RWPE2 (cell line): ENCODE data around the gene MMP14.
"Not testable (repeated sequence)": the region's sequence is repeated elsewhere in the genome, so short reads cannot be mapped to it uniquely, and the experiment has no call there.

Experiments
- ATAC-seq: fragments of 200-7000 bp; cut with Tn5 transposase; 3 replicates; pipeline ENCODE4 v1.9.1; 2021; ENCODE audit warnings: low read depth
- DNase-seq: peaks from one replicate; pipeline ENCODE4 v3.0.0-alpha.2; 2020; ENCODE audit warnings: low spot score
- H3K27ac ChIP-seq: fragments of 450-650 bp; 2 replicates; pipeline ENCODE4 v1.5.1; 2017; ENCODE audit warnings: mild to moderate bottlenecking; ENCODE audit not compliant: poor library complexity, severe bottlenecking
- H3K27me3 ChIP-seq: fragments of 250-450 bp; sonication (Bioruptor Pico); 2 replicates; pipeline ENCODE4 v1.5.1; 2021; ENCODE audit warnings: mild to moderate bottlenecking, moderate library complexity; ENCODE audit not compliant: insufficient read depth, poor library complexity, severe bottlenecking
- H3K36me3 ChIP-seq: fragments of 250-450 bp; sonication (Bioruptor Pico); 2 replicates; pipeline ENCODE4 v1.5.1; 2020; ENCODE audit warnings: low read depth, mild to moderate bottlenecking, moderate library complexity
- H3K4me1 ChIP-seq: fragments of 250-450 bp; sonication (Bioruptor Pico); 2 replicates; pipeline ENCODE4 v1.5.1; 2021; ENCODE audit warnings: mild to moderate bottlenecking, moderate library complexity; ENCODE audit not compliant: insufficient read depth, poor library complexity, severe bottlenecking
- H3K4me3 ChIP-seq: fragments of 250-450 bp; sonication (Bioruptor Pico); 2 replicates; pipeline ENCODE4 v1.5.1; 2021; ENCODE audit warnings: mild to moderate bottlenecking, moderate library complexity; ENCODE audit not compliant: severe bottlenecking
- H3K9me3 ChIP-seq: fragments of 250-450 bp; sonication (Bioruptor Pico); 2 replicates; pipeline ENCODE4 v1.5.1; 2021; ENCODE audit warnings: mild to moderate bottlenecking, moderate library complexity; ENCODE audit not compliant: severe bottlenecking
- TF ChIP-seq, protein P1 (sequence below): fragments of 450-650 bp; IDR thresholded peaks from one replicate; pipeline ENCODE4 v1.5.1; 2017; ENCODE audit warnings: mild to moderate bottlenecking, moderate library complexity; ENCODE audit not compliant: poor library complexity, severe bottlenecking

MMP14 gene

DNA sequence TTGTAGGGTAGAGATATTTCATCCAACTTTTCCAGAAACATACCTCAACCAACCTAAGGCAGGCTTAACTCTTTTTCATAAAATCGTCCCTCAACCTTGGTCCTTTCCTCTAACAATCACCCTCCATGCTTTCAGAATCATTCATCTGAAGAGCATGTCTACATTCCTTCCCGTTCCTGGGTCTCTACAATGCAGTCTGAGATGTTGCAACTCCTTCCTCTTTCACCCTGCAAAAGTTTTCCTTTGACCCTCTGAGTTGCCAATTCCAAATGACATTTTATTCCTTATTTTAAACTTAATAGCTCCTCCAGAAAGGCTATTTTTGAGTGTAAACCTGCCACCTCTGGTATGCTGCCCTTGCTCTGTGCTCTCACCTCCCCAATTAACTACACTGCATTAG is 37.9 kb upstream of the MMP14 start:
- Histone ChIP-seq H3K4me3 (no peak overlapping the region), H3K27ac (no peak overlapping the region), H3K36me3 (no peaks in the 10 kb centered on the region), H3K4me1 (no peaks in the 10 kb centered on the region), H3K27me3 (no peaks in the 10 kb centered on the region), H3K9me3 (no peaks in the 10 kb centered on the region)
- no peak for DNase-seq
- ATAC-seq = no peak
- TF ChIP-seq, protein P1, sequence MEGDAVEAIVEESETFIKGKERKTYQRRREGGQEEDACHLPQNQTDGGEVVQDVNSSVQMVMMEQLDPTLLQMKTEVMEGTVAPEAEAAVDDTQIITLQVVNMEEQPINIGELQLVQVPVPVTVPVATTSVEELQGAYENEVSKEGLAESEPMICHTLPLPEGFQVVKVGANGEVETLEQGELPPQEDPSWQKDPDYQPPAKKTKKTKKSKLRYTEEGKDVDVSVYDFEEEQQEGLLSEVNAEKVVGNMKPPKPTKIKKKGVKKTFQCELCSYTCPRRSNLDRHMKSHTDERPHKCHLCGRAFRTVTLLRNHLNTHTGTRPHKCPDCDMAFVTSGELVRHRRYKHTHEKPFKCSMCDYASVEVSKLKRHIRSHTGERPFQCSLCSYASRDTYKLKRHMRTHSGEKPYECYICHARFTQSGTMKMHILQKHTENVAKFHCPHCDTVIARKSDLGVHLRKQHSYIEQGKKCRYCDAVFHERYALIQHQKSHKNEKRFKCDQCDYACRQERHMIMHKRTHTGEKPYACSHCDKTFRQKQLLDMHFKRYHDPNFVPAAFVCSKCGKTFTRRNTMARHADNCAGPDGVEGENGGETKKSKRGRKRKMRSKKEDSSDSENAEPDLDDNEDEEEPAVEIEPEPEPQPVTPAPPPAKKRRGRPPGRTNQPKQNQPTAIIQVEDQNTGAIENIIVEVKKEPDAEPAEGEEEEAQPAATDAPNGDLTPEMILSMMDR = no peak

DNA sequence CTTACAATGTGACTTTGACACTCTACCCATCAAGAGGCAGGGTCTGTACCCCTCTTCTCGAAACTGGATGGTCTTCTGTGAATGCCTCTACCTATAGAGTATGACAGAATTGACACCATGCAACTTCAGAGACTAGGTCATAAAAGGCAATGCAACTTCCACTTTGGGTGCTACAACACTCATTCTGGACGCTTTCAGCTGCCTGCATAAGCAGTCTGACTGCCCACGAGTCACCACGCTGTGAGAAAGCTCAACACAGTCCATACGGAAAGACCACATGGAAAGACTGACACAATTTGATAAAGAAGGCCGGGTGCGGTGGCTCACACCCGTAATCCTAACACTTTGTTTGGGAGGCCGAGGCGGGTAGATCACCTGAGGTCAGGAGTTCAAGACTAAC is 36.0 kb upstream of the MMP14 start:
- Histone ChIP-seq H3K4me1 (no peaks in the 10 kb centered on the region), H3K9me3 (no peaks in the 10 kb centered on the region), H3K36me3 (no peaks in the 10 kb centered on the region), H3K27me3 (no peaks in the 10 kb centered on the region), H3K4me3 (no peak overlapping the region), H3K27ac (no peak overlapping the region)
- DNase-seq = no peak
- TF ChIP-seq, protein P1 = no peak
- ATAC-seq = no peak

DNA sequence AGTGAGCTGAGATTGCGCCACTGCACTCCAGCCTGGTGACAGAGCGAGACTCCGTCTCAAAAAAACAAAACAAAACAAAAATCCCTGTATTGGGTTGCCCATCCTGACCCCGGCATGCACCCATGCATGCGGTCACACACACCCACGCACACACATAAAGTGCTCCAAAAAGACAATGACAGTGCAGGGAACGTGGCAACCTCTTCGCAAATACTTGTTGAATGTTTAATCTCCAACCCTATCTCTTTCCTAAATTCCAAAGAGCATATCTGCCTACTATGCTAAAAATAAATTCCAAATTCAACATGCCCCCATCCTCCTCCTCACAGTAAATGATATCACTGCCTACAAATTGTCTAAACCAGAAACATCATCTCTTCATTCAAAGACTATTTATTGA is 34.7 kb upstream of the MMP14 start:
- H3K27ac ChIP-seq = no peak overlapping the region
- ATAC-seq = no peak
- no peak overlapping the region for H3K4me3 ChIP-seq
- no peak for DNase-seq
- no peaks in the 10 kb centered on the region for H3K36me3 ChIP-seq
- TF ChIP-seq, protein P1 = no peak
- no peaks in the 10 kb centered on the region for H3K4me1 ChIP-seq
- no peaks in the 10 kb centered on the region for H3K27me3 ChIP-seq
- H3K9me3 ChIP-seq = no peaks in the 10 kb centered on the region

DNA sequence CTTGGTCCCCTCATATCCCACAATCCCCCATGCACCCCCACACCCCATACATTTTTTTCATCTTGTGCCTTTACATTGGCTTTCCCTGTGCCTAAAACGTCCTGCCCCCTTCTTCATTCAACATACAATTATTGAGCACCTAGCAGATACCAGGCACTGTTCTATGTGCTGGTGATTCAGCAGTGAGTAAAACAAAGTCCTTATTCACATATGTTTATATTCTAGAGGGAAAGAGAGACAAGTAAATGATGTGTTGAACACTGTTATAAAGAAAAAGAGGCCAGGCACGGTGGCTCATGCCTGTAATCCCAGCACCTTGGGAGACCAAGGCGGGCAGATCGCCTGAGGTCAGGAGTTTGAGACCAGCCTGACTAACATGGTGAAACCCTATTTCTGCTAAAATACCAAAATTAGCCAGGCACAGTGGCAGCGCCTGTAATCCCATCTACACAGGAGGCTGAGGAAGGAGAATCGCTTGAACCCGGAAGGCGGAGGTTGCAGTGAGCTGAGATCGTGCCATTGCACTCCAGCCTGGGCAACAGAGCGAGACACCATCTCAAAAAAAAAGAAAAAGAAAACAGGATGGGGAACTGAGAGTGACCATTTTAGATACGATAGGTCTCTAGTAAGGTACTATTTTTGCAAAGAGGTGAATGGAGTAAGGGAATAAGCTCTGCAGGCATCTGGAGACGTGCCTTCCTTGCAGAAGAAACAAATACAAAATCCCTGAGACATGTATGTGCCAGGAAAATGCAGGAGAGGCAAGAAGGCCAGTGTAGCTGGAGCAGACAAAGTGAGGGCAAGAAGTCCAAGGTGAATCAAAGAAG is 33.3 kb upstream of the MMP14 start:
- H3K27me3 ChIP-seq = no peaks in the 10 kb centered on the region
- TF ChIP-seq, protein P1 = no peak
- ATAC-seq = no peak
- H3K4me1 ChIP-seq = peaks cover 12% of the 10 kb centered on the region
- no peak for DNase-seq
- no peak overlapping the region for H3K27ac ChIP-seq
- H3K36me3 ChIP-seq = no peaks in the 10 kb centered on the region
- H3K9me3 ChIP-seq = no peaks in the 10 kb centered on the region
- H3K4me3 ChIP-seq = no peak overlapping the region

DNA sequence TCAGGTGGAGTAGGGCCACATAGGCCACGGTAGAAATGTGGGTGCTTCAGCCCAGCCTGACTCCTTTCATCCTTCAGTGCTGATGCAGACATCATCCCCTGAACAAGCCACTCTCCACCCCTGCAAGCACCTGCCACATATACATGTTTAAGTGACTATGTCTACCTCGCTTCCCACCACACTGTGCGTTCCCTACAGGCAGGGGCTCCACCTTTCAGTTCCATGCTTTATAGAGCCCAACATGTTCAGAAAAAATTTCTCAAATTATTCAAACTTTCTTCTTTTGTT is 32.8 kb upstream of the MMP14 start:
- DNase-seq (no peak), ATAC-seq (no peak)
- no peaks in the 10 kb centered on the region for H3K9me3 ChIP-seq
- H3K36me3 ChIP-seq = no peaks in the 10 kb centered on the region
- no peaks in the 10 kb centered on the region for H3K27me3 ChIP-seq
- H3K4me3 ChIP-seq = no peak overlapping the region
- no peak overlapping the region for H3K27ac ChIP-seq
- H3K4me1 ChIP-seq = peaks cover 17% of the 10 kb centered on the region
- TF ChIP-seq, protein P1 = no peak

DNA sequence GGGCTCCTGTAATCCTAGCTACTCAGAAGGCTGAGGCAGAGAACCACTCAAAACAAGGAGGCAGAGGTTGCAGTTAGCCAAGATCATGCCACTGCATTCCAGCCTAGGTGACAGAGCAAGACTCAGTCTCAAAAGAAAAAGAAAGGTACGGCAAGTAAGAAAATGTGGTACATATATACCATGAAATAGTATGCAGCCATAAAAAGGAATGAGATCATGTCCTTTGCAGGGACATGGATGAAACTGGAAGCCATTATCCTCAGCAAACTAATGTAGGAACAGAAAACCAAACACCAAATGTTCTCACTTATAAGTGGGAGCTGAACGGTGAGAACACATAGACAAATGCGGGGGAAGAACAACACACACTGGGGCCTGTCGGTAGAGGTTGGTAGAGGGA is 31.1 kb upstream of the MMP14 start:
- not testable (repeated sequence) for H3K9me3 ChIP-seq, H3K27me3 ChIP-seq, H3K36me3 ChIP-seq, H3K27ac ChIP-seq, ATAC-seq, DNase-seq, H3K4me3 ChIP-seq
- H3K4me1 ChIP-seq = peaks cover 20% of the 10 kb centered on the region
